ENCODE measurements around the gene KREMEN1. TPM values are rescaled to one million over a fixed set of nuclear protein-coding genes. Genes with fewer than 3 reads are reported as not detected.

KREMEN1 gene
- total and polyA plus RNA-seq, 9 of the 15 experiments (the other 6 are each of a cell fraction or from before 2014, with no cell fraction given): 0.69 to 11.5 (median 4.3) TPM

GRCh38 chr22:29087012-29087411 lies 14.2 kb downstream of the KREMEN1 start:
- Histone ChIP-seq H3K4me1 (replicated peaks in 1 of 2; ENCODE audit: control insufficient read depth in 2 of 2, insufficient read depth in 2 of 2, low read length in 2 of 2) (peaks cover 0 to 31% of the 10 kb centered on the region in 2 experiments; a peak in 4 of 5 replicates), H3K27me3 (ENCODE audit: control insufficient read depth in 2 of 2, insufficient read depth in 2 of 2, low read length in 2 of 2) (no peaks in the 10 kb centered on the region), H3K9me1 (ENCODE audit: control insufficient read depth, insufficient read depth, low read length) (no peaks in the 10 kb centered on the region), H3K27ac (ENCODE audit: extremely low read depth, low read depth, low read length) (no peak overlapping the region), H3K36me3 (ENCODE audit: control insufficient read depth, insufficient read depth, low read length) (no peaks in the 10 kb centered on the region), H3K9me3 (replicated peaks; ENCODE audit: control insufficient read depth, insufficient read depth, low read depth, low read length) (no peaks in the 10 kb centered on the region), H2AFZ (ENCODE audit: low read depth, low read length) (no peak overlapping the region), H4K20me1 (replicated peaks; ENCODE audit: control insufficient read depth, insufficient read depth, low read length) (no peaks in the 10 kb centered on the region), H3K4me3 (no peak overlapping the region), H3K9ac (ENCODE audit: insufficient read depth in 1 of 2, low read depth in 2 of 2, low read length in 2 of 2) (no peak overlapping the region), H3K79me2 (ENCODE audit: control insufficient read depth, insufficient read depth, low read length) (no peaks in the 10 kb centered on the region; the same call in 2 of the 3 replicates), H3K4me2 (ENCODE audit: insufficient read depth, low read length) (no peak overlapping the region)
- ChIA-PET CTCF (ENCODE audit: low intra/inter-chr PET ratio) (no interaction called here), POLR2A (no interaction called here)
- BruUV-seq (replicated peaks): no TSS peak
- DNase-seq (ENCODE audit: extremely low read depth in 1 of 4, low spot score in 3 of 4) (no peak), ATAC-seq (no peak), FAIRE-seq (no peak)
- intact Hi-C loops (cut with micrococcal nuclease) (no loop called here), in situ Hi-C loops (cut with MboI) (no loop called here)
- no peak for TF ChIP-seq STAT6 (CRISPR knock-in tag; IDR thresholded peaks at IDR 0.05)
- no peak for TF ChIP-seq CC2D1A (IDR thresholded peaks at IDR 0.05)
- no peak for TF ChIP-seq ARID3A (IDR thresholded peaks at IDR 0.05; ENCODE audit: borderline replicate concordance, low read depth, low read length)
- TF ChIP-seq EZH2 (IDR thresholded peaks at IDR 0.05; ENCODE audit: borderline replicate concordance, low read depth, low read length): no peak
- no peak for TF ChIP-seq FOXP4 (CRISPR knock-in tag; IDR thresholded peaks at IDR 0.05; ENCODE audit: borderline replicate concordance)
- no peak for TF ChIP-seq ZNF77 (CRISPR knock-in tag; IDR thresholded peaks at IDR 0.05)
- no peak for TF ChIP-seq ZNF707 (CRISPR knock-in tag; conservative IDR thresholded peaks at IDR 0.05)
- WGBS (ENCODE audit: insufficient coverage, low coverage, missing lambda C conversion rate): 75% methylated on average over 2 of the region's 2 CpGs
